ENCODE measurements around the gene ZDHHC15.
"Not testable (repeated sequence)": the region's sequence is repeated elsewhere in the genome, so short reads cannot be mapped to it uniquely, and the experiment has no call there.

Gene ZDHHC15

DNA sequence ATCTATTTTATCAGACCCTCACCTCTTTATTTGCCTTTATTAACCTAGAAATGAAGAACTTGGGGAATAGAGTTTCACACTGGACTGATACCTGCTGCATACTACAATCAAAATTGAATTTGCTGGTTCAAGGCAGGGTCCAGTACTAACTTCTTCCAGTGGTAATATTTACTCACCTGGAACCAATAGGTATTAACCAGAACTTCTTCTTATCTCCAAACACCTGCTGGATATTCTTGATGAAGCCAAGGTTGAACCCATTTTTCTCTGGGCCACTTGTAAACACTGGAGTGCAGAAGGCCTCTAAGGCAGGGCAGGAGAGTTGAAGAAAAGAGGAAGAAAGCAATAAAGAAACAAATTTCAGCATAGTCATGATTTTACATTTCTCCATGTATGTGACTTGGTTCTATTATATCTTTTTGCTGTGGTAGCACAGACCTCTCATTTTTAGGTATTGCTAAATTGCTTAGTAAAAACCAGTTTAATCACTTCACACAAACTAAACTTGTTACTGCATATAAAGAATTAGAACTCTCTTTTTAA, 101.1 kb downstream of the ZDHHC15 start:
- POLR2A ChIA-PET: no interaction called here

DNA sequence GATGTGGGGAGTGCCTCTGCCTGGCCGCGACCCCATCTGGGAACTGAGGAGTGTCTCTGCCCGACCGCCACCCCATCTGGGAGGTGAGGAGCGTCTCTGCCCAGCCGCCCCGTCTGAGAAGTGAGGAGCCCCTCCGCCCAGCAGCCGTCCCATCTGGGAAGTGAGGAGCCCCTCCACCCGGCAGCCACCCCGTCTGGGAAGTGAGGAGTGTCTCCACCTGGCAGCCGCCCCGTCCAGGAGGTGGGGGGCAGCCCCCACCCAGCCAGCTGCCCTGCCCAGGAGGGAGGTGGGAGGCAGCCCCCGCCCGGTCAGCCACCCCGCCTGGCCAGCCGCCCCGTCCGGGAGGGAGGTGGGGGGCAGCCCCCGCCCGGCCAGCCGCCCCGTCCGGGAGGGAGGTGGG, 115.7 kb downstream of the ZDHHC15 start:
- H3K9me3 ChIP-seq (ENCODE audit: control insufficient read depth, insufficient read depth, low read depth, low read length): not testable (repeated sequence)

More for the DNA sequence above, 101.1 kb downstream of the ZDHHC15 start:
- Histone ChIP-seq H3K4me3 (ENCODE audit: low read depth, low read length) (no peak overlapping the region), H3K27ac (ENCODE audit: extremely low read depth, low read depth, low read length) (no peak overlapping the region), H3K4me1 (ENCODE audit: control insufficient read depth, insufficient read depth, low read length) (no peaks in the 10 kb centered on the region), H3K9me3 (ENCODE audit: control insufficient read depth, insufficient read depth, low read depth, low read length) (no peaks in the 10 kb centered on the region; the same call in none of the 2 replicates), H3K36me3 (ENCODE audit: control insufficient read depth in 2 of 2, insufficient read depth in 1 of 2, low read length in 2 of 2) (no peaks in the 10 kb centered on the region)
- TF ChIP-seq ZNF292 (tag by site-specific recombination; IDR thresholded peaks at IDR 0.05; ENCODE audit: borderline replicate concordance, low read depth) (no peak), HOXD13 (CRISPR knock-in tag; IDR thresholded peaks at IDR 0.05; ENCODE audit: borderline replicate concordance) (no peak), ZNF830 (tag by site-specific recombination; IDR thresholded peaks at IDR 0.05; ENCODE audit: low read depth) (no peak), ZNF791 (tag by site-specific recombination; IDR thresholded peaks at IDR 0.05) (no peak)
- CTCF ChIA-PET: no interaction called here

DNA sequence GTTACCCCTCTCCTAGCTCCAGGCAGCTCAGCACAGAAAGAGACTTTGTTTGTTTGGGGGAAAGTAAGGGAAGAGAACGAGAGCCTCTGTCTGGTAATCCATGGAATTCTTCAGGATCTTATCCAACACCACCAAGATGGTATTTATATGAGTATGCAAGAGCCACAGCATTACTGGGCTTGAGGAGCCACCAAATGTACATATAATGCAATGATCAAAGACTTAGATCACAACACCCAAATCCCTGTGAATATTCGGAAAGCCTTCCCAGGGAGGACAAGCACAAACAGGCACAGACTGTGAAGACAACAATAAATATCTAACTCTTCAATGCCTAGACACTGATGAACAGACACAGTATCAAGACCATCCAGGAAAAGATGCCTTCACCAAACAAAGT, 132.4 kb downstream of the ZDHHC15 start:
- Histone ChIP-seq H3K4me1 (ENCODE audit: control insufficient read depth, insufficient read depth, low read length) (no peaks in the 10 kb centered on the region), H3K36me3 (ENCODE audit: control insufficient read depth in 2 of 2, insufficient read depth in 1 of 2, low read length in 2 of 2) (no peaks in the 10 kb centered on the region), H3K27ac (ENCODE audit: extremely low read depth, low read depth, low read length) (no peak overlapping the region), H3K9me3 (ENCODE audit: control insufficient read depth, insufficient read depth, low read depth, low read length) (peaks cover 12% of the 10 kb centered on the region), H3K4me3 (ENCODE audit: low read depth, low read length) (no peak overlapping the region)
- POLR2A ChIA-PET: no interaction called here
- CTCF ChIA-PET: no interaction called here
- no peak for TF ChIP-seq ZNF133 (tag by site-specific recombination; IDR thresholded peaks at IDR 0.05)
- no peak for TF ChIP-seq ZNF214 (tag by site-specific recombination; IDR thresholded peaks at IDR 0.05; ENCODE audit: borderline replicate concordance)
- TF ChIP-seq ZNF837 (tag by site-specific recombination; IDR thresholded peaks at IDR 0.05): no peak
- no peak for TF ChIP-seq ZSCAN16 (tag by site-specific recombination; IDR thresholded peaks at IDR 0.05)
- TF ChIP-seq ZNF366 (tag by site-specific recombination; conservative IDR thresholded peaks at IDR 0.05): no peak
- TF ChIP-seq ZNF184 (tag by site-specific recombination; IDR thresholded peaks at IDR 0.05): no peak
- TF ChIP-seq ZNF324 (tag by site-specific recombination; IDR thresholded peaks at IDR 0.05): no peak
- no peak for TF ChIP-seq YY1 (tag by site-specific recombination; IDR thresholded peaks at IDR 0.05)
- TF ChIP-seq ZBTB21 (tag by site-specific recombination; IDR thresholded peaks at IDR 0.05): no peak
- TF ChIP-seq ZNF202 (tag by site-specific recombination; IDR thresholded peaks at IDR 0.05; ENCODE audit: borderline replicate concordance): no peak
- no peak for TF ChIP-seq ZNF132 (tag by site-specific recombination; IDR thresholded peaks at IDR 0.05; ENCODE audit: borderline replicate concordance)
- no peak for TF ChIP-seq ZBTB20 (tag by site-specific recombination; IDR thresholded peaks at IDR 0.05)
- TF ChIP-seq ZNF623 (tag by site-specific recombination; IDR thresholded peaks at IDR 0.05): no peak
- no peak for TF ChIP-seq ZNF555 (tag by site-specific recombination; conservative IDR thresholded peaks at IDR 0.05)
- TF ChIP-seq, protein P1, sequence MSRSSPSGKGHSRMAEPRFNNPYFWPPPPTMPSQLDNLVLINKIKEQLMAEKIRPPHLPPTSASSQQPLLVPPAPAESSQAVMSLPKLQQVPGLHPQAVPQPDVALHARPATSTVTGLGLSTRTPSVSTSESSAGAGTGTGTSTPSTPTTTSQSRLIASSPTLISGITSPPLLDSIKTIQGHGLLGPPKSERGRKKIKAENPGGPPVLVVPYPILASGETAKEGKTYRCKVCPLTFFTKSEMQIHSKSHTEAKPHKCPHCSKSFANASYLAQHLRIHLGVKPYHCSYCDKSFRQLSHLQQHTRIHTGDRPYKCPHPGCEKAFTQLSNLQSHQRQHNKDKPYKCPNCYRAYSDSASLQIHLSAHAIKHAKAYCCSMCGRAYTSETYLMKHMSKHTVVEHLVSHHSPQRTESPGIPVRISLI (tag by site-specific recombination; IDR thresholded peaks at IDR 0.05): no peak
- no peak for TF ChIP-seq KLF8 (tag by site-specific recombination; IDR thresholded peaks at IDR 0.05)
- no peak for TF ChIP-seq ZNF473 (tag by site-specific recombination; IDR thresholded peaks at IDR 0.05)

More for the DNA sequence above, 115.7 kb downstream of the ZDHHC15 start:
- H3K4me1 ChIP-seq (ENCODE audit: control insufficient read depth, insufficient read depth, low read length); H3K27ac ChIP-seq (ENCODE audit: extremely low read depth, low read depth, low read length); H3K4me3 ChIP-seq (ENCODE audit: low read depth, low read length); POLR2A ChIA-PET; CTCF ChIA-PET; H3K36me3 ChIP-seq (ENCODE audit: control insufficient read depth in 2 of 2, insufficient read depth in 1 of 2, low read length in 2 of 2): not testable (repeated sequence)

Measured in HEK293 (cell line).